ENCODE results near the gene ACBD7. TPM values are rescaled to one million over a fixed set of nuclear protein-coding genes. Genes with fewer than 3 reads are reported as not detected.

ACBD7 gene
- total and polyA plus RNA-seq, 9 of the 15 experiments (the other 6 are each of a cell fraction or from before 2014, with no cell fraction given) = 0.21 to 3.2 (median 0.84) TPM

GRCh38 chr10:15035385-15036301 lies 52.9 kb downstream of the ACBD7 start (continued):
- peak in 1 of 2 experiments; percentile 49; a peak in 1 of 4 replicates for TF ChIP-seq SRF (CRISPR knock-in tag; IDR thresholded peaks at IDR 0.05)
- TF ChIP-seq ID3 (CRISPR knock-in tag; IDR thresholded peaks at IDR 0.05) = no peak
- peak; percentile 56 for TF ChIP-seq ID3 (tag; IDR thresholded peaks at IDR 0.05)
- peak; percentile 43 for TF ChIP-seq RBM25 (IDR thresholded peaks at IDR 0.05; ENCODE audit: low read depth, low read length, severe bottlenecking)
- TF ChIP-seq SMARCE1 (IDR thresholded peaks at IDR 0.05) = peak; percentile 38; the same call in 1 of the 2 replicates
- peak; percentile 24; the same call in 1 of the 2 replicates for TF ChIP-seq ZFX (CRISPR knock-in tag; IDR thresholded peaks at IDR 0.05)
- peak; percentile 69 for TF ChIP-seq USF1 (CRISPR knock-in tag; IDR thresholded peaks at IDR 0.05)
- no peak for TF ChIP-seq ZNF24 (IDR thresholded peaks at IDR 0.05)
- TF ChIP-seq ILK (tag; IDR thresholded peaks at IDR 0.05; ENCODE audit: borderline replicate concordance, low read depth) = no peak
- no peak for TF ChIP-seq CBFA2T2 (conservative IDR thresholded peaks at IDR 0.05)
- TF ChIP-seq HNRNPLL (IDR thresholded peaks at IDR 0.05; ENCODE audit: low read depth, low read length, poor library complexity, severe bottlenecking) = peak; percentile 50
- 0 out of 2 replicates have a peak, but pooled peaks have one; percentile 23 for TF ChIP-seq MTA1 (IDR thresholded peaks at IDR 0.05; ENCODE audit: borderline replicate concordance)
- peak; percentile 88 to 92 for TF ChIP-seq MNT (conservative IDR thresholded peaks at IDR 0.05)
- TF ChIP-seq MBD1 (CRISPR knock-in tag; IDR thresholded peaks at IDR 0.05) = no peak
- TF ChIP-seq GABPA (tag; conservative IDR thresholded peaks at IDR 0.05; ENCODE audit: low read depth) = 0 out of 2 replicates have a peak, but pooled peaks have one; percentile 11
- TF ChIP-seq NONO (IDR thresholded peaks at IDR 0.05; ENCODE audit: low read depth in 2 of 2, low read length in 1 of 2) = no peak
- no peak for TF ChIP-seq ZNF431 (CRISPR knock-in tag; IDR thresholded peaks at IDR 0.05)
- TF ChIP-seq HDAC1 (IDR thresholded peaks at IDR 0.05) = 0 out of 4 replicates have a peak, but pooled peaks of 1 of the 2 experiments have one; percentile 29
- no peak; the same call in 1 of the 2 replicates for TF ChIP-seq ZNF175 (CRISPR knock-in tag; IDR thresholded peaks at IDR 0.05; ENCODE audit: low read depth)
- TF ChIP-seq TEAD4 (IDR thresholded peaks at IDR 0.05; ENCODE audit: low read length) = no peak
- TF ChIP-seq TEAD4 (CRISPR knock-in tag; IDR thresholded peaks at IDR 0.05; ENCODE audit: borderline replicate concordance) = no peak
- TF ChIP-seq NR2C1 (IDR thresholded peaks at IDR 0.05) = no peak
- no peak for TF ChIP-seq NR2C1 (tag; IDR thresholded peaks at IDR 0.05)
- TF ChIP-seq ZNF232 (CRISPR knock-in tag; IDR thresholded peaks at IDR 0.05) = no peak
